NCI-H82 (cell line): Measurements from ENCODE around the gene PTPRN2.

Source experiments
- DNase-seq: peaks from one replicate; lab custom pipeline; 2025; lab: John Stamatoyannopoulos, UW

The PTPRN2 gene

DNA sequence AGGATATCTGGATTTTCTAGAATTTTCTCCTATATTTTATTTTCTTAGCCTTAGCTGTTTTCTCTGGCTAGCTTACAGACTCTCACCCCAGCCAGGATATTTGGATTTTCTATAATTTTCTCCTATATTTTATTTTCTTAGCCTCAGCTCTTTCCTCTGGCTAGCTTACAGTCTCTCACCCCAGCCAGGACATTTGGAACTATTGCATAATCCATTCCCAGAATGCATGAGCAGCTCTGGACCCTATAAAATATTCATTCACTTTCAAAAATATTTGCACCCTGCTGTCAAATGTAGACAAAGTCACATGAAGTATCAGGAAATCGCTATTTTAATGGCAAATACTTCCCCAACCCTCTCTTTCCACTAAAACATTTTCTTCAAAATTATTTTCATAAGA is 952.0 kb downstream of the PTPRN2 start:
- DNase-seq, result no peak

DNA sequence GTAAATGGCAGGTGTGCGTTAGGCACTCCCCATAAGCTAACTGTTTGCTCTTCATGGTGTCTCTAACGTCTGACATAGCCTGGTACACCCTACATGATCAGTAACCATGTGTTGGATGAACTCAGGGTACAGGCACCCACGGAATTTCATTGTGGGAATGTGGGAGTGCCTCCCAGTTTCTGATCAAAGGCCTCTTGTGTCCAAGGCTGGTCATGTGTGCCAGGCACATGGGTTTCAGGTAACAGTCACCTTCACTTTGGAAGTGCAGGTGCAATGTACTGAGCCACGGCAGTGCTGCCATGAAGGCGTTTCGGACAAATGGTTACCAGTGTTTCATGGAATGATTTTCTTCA is 952.5 kb downstream of the PTPRN2 start:
- no peak for DNase-seq

DNA sequence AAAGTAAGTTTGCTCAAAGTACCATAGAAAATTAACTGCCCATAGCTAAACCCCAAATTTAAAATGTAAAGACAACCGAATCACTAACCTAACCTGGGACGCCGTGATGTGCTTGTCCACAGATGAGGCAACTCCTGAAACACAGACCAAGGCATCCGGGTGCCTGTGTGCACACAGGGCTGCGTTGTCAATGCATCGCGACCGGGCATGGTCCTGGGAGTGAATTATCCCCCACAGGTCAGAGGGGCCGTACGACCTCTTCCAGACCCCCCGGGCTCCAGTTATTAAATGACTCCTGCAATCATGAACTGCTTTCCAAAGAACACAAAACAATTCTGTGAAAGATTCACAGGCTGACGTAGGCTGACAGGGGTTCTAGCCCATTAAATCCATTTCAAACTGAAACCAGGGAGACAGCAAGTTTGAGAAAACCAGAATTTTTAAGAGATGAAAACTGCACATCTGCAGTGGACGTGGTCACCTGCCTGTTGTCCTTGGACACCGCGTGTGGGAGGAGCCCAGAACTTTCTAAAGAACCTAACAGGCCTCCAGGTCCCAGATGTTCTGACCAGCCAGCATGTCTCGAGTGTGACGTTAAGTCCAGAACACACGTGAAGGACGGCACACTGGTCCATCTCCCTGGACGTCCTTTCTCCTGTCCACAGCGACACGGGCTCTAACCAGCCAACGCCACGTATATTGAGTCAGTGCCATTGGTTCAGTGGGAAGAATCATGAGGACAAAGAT is 953.0 kb downstream of the PTPRN2 start:
- DNase-seq, result no peak

GRCh38 chr7:157633465-157634185 is 954.0 kb downstream of the PTPRN2 start:
- DNase-seq, result no peak

DNA sequence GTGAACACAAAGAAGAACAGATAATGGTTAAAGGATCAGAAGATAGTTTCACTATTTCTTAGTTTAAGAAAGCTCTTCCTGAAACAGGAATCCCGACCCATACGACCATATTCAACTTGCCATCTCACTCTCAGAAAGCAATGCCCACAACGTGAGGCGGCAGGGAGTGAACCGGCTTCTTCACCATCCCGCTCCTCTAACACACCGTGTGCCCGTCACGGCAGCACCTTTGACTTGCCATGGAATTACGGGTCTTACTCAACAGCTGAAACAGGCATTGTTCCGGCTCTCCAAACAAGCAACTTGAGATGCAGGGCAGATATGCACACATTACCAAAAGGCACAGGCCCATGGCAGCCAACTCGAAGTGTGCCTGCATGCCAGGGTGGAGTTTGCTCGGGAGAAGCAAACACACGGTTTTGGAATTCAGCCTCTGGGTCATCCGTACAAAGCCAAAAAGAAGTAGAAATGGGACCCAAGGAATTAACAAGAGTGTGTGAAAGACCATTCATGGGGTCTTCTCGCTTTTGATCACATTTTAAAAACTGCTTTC is 957.2 kb downstream of the PTPRN2 start:
- DNase-seq, result no peak

DNA sequence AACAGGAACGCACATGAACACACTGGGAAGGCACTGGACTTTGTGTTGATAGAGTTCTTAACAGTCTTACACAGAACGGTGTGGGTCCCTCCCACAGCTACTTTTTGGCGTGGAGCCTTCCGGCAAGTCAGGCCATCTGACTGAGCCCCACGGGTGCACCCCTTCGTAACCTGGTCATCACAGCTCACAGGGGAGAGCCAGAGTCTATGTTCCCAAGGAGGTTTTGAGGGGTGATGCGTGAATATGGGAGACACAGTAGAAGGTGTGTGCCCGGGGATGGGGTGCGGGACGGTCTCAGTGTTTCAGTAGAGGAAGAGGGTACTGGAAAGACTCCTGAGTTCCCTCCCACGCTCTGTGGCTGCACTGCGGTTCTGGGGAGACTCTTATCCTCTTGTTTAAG is 959.2 kb downstream of the PTPRN2 start:
- DNase-seq, result no peak

DNA sequence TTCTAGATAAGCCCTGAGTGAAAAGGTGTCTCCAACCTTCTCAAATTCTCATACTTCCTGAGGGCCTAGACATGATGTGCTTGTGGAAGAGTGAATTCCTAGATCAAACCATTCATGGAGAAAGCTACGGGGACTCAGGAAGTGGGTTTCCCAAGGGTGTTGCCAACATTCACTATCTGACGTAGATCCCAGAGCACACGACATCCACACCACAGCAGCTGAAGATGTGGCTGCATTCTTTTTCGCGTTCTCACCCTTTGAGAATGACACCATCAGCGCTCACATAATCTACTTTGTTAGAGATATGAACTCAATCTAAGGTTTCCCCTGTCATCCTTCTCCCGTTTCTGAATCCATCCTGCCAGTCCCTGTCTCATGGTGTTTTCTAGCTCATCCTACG is 960.0 kb downstream of the PTPRN2 start:
- no peak for DNase-seq

- DNase-seq, result no peak
Measured at GRCh38 chr7:157627033-157627432, 960.6 kb downstream of the PTPRN2 start.

DNA sequence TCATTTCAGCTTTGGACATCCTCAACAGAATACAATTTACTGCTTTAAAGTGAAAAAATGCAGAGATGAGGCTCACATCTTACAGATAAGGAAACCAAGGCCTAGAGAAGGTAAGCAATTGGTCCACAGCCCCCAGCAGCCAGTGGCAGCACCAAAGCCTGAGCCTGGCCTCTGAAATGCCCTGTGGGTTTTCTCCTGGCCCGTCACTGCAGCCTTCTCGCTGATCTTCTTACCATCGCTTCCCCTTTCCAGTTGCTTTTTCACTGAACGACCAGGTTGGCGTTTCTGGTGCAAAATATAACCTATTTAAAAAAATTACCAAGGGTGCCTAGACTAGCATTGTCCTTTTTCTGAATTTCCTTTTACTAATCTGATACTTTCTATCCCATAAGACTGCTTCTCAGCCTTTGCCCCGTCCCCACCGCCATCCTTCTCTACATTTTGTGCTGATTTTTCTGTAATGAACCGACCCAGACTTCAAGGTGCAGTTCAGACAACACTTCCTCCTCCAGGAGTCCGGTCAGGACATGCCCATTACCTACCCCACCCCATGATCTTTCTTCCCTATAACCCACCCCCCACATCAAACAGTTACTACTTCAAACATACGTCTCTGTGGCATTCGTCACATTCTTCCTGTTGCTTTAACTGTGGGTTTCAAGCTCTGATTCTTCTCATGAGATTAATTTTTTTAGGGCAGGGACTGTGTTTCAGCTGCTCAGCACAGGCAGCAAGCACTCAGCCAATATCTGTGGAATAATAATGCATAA is 961.5 kb downstream of the PTPRN2 start:
- no peak for DNase-seq

GRCh38 chr7:157623556-157623955 is 964.1 kb downstream of the PTPRN2 start:
- DNase-seq, result no peak

GRCh38 chr7:157622408-157623205 is 965.0 kb downstream of the PTPRN2 start:
- no peak for DNase-seq

- DNase-seq, result no peak
Measured at GRCh38 chr7:157622000-157622399, 965.6 kb downstream of the PTPRN2 start.

- no peak for DNase-seq
Measured at GRCh38 chr7:157621131-157621681, 966.4 kb downstream of the PTPRN2 start.

- DNase-seq, result no peak
Measured at GRCh38 chr7:157620616-157621015, 967.0 kb downstream of the PTPRN2 start.

GRCh38 chr7:157619753-157620525 is 967.7 kb downstream of the PTPRN2 start:
- DNase-seq, result no peak

DNA sequence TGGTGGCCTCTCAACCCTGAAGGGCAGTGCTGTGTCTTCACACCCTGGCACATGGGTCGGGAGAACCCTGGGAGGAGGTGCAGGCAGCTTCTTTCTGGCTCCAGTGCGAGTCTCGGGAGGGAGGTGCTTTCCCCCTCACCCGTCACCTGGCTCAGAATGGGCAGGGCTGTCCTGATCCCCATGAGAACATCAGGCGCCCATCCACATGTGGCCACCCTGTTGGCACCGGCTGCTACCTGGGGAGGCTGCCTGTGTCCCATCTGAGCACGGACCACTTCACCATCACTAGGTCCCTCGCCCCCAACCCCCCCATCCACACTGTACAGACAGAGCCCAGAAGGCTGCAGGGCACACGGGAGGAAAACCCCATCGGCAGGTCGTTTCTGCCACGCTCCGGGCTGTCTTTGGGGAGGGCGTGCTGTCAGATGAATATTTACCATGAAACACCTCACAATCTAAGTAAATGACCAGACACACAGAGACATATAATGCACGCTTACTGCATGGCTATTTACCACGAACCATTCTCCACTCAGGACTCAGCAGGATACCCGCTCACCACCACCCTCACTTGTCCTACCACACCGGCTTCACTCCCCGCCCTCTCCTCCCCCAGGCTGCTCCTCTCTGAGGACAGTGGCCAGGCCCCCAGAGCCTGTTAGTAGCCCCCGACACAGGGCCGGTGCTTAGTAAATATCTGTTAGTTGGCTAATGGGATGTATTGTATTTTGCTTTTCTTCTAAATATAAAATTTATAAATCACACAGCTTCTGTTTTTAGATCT is 968.6 kb downstream of the PTPRN2 start:
- no peak for DNase-seq

DNA sequence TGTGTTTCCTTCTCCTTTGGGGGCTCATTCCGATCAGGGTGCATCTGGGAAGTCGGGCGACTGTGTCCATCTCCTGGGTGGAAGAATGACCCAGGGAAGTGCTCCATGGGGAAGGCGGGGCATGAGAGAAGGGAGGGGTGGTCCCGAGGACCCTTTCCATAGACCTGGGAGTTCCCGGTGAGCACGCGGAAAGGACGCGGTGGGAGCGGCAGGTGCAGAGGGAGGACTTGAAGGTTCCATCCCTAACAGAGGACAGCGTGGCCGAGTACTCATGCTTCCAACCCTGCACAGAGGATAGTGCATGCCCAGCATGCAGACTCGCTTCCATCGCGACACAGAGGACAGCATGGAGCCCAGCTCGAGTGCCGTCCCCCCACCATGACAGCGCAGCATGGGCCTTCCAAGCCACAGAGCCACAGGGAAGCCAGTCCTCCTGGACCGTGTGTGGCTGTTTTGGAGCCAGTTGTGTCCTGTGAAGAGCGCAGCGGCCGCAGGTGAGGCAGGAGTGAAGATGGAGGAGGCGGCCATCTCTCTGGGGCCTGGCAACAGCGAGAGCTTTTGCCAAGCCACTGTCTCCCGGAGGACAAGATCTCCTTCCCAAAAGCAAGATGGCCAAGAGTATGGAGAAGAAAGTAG is 969.4 kb downstream of the PTPRN2 start:
- no peak for DNase-seq

GRCh38 chr7:157617401-157617800 is 970.2 kb downstream of the PTPRN2 start:
- no peak for DNase-seq

- DNase-seq, result no peak
Measured at GRCh38 chr7:157616931-157617330, 970.7 kb downstream of the PTPRN2 start.
